ENCODE measurements around the gene TMBIM1. TPM values are rescaled to one million over a fixed set of nuclear protein-coding genes. Genes with fewer than 3 reads are reported as not detected.
A peak's percentile ranks its signal among the peaks of the same experiment; 100 is the strongest.

The TMBIM1 gene
- total RNA-seq, 2 experiments from 2014 or later = 53.5 to 57.9 TPM

DNA sequence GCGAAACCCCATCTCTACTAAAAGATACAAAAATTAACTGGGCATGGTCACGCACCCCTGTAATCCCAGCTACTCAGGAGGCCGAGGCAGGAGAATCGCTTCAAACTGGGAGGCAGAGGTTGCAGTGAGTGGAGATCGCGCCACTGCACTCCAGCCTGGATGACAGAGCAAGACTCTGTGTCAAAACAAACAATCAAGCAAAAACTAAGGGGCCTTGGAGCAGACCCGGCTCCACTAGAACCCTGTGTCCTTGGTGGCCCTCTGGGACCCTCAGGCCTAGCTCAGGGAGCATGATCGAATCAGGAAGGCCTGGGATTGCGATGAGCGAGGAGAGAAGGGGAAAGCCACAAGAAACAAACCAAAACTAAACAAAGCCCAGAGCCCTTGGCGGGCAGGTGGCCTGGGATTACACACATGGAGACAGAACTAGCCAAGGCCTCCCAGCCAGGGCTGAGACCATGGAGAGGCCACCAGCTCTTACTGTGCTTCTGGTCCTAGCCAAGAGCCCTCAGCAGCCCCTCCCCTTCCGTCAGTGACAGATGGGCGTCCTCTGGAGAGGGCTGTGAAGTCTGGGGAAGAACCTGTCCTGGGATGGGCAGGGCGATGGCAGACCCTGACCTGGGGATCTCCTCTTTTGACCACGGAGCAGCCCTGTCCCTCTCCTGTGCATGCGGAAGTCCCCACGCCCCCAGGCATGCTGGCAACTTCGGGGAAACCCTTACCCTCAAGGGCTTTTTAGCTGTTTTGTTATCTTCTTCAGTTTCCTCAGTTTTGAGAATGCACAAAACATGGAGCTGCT lies 36.9 kb upstream of the TMBIM1 start:
- TF ChIP-seq CTCF (IDR thresholded peaks at IDR 0.05) = no peak
- H3K4me3 Mint-ChIP-seq = no peak overlapping the region
- POLR2A ChIA-PET = interaction anchor here (0.7 kb wide), 1 partner anchor 12 kb away, joined by 3 read pairs; no protein-coding TSS in a partner anchor
- CTCF ChIA-PET = interaction anchor here (0.8 to 1.1 kb wide), 3 partner anchors 12 to 27 kb away, joined by 3 to 5 read pairs (median 4); partner anchors contain the start of gene CATIP
- peak overlapping the region; percentile 33 for H3K27ac Mint-ChIP-seq
- H3K27me3 Mint-ChIP-seq = no peaks in the 10 kb centered on the region
- H3K36me3 Mint-ChIP-seq (ENCODE audit: low read depth) = no peaks in the 10 kb centered on the region
- ATAC-seq (peak; percentile 27), DNase-seq (no peak)
- no peaks in the 10 kb centered on the region for H3K9me3 Mint-ChIP-seq
- intact Hi-C loops (cut with micrococcal nuclease) = no loop called here
- peaks cover 7% of the 10 kb centered on the region for H3K4me1 Mint-ChIP-seq (ENCODE audit: low read depth)

- ChIA-PET CTCF (interaction anchor here (1.1 kb wide), 1 partner anchor 28 kb away, joined by 4 read pairs; the partner anchor contains the start of gene CATIP), POLR2A (no interaction called here)
- DNase-seq (no peak), ATAC-seq (no peak)
- peaks cover 16% of the 10 kb centered on the region for H3K4me1 Mint-ChIP-seq (ENCODE audit: low read depth)
- TF ChIP-seq CTCF (IDR thresholded peaks at IDR 0.05) = no peak
- intact Hi-C loops (cut with micrococcal nuclease) = no loop called here
- H3K27ac Mint-ChIP-seq = no peak overlapping the region
- no peak overlapping the region for H3K4me3 Mint-ChIP-seq
- H3K9me3 Mint-ChIP-seq = no peaks in the 10 kb centered on the region
- H3K36me3 Mint-ChIP-seq (ENCODE audit: low read depth) = no peaks in the 10 kb centered on the region
- H3K27me3 Mint-ChIP-seq = no peaks in the 10 kb centered on the region
Measured at GRCh38 chr2:218328294-218328693, 36.0 kb upstream of the TMBIM1 start.

DNA sequence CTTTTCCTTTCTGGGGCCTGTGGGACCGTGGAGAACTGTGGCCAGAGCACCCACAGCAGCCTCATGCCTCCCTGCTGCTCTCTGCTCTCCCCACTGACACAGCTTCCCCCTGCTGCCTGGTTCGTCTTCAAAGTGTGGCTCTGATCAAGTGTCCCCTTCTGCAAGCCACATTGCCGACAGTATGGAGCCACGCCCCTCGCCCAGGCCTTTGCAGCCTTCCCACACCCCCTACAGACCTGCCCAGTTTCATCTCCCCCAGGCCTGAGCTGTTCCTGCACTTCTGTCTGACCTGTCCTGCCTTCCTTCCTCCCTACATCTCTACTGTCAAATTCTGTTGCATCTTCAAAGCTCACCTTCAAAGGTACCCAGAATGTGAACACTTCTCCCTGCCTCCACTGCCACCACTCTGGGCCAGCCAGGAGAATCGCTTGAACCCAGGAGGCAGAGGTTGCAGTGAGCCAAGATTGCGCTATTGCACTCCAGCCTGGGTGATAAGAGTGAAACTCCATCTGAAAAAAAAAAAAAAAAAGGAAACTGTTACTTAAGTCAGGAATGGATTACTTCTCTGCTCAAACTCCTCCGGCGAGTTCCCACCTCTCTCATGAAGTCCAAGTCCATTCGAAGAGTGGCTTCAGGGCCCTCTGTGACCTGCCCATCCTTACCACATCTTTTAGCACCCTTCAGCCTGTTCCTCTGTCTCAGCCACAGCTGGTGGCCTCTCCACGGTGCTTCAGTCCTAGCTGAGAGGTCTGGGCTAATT lies 35.3 kb upstream of the TMBIM1 start:
- Mint-ChIP-seq H3K36me3 (ENCODE audit: low read depth) (no peaks in the 10 kb centered on the region), H3K27ac (no peak overlapping the region), H3K27me3 (no peaks in the 10 kb centered on the region), H3K4me1 (ENCODE audit: low read depth) (peaks cover 15% of the 10 kb centered on the region), H3K4me3 (no peak overlapping the region), H3K9me3 (no peaks in the 10 kb centered on the region)
- intact Hi-C loops (cut with micrococcal nuclease) = no loop called here
- ChIA-PET POLR2A (interaction anchor here (0.9 kb wide), 1 partner anchor 10 kb away, joined by 4 read pairs; no protein-coding TSS in a partner anchor), CTCF (no interaction called here)
- DNase-seq (no peak), ATAC-seq (no peak)
- TF ChIP-seq CTCF (IDR thresholded peaks at IDR 0.05) = no peak

GRCh38 chr2:218326315-218326714 lies 34.0 kb upstream of the TMBIM1 start:
- CTCF ChIA-PET = interaction anchor here (0.5 to 1.1 kb wide), 3 partner anchors 10 to 31 kb away, joined by 3 read pairs; no protein-coding TSS in a partner anchor
- intact Hi-C loops (cut with micrococcal nuclease) = no loop called here
- ATAC-seq = no peak
- POLR2A ChIA-PET = no interaction called here
- Mint-ChIP-seq H3K4me1 (ENCODE audit: low read depth) (peaks cover 22% of the 10 kb centered on the region), H3K27ac (no peak overlapping the region), H3K4me3 (no peak overlapping the region), H3K27me3 (no peaks in the 10 kb centered on the region), H3K9me3 (no peaks in the 10 kb centered on the region), H3K36me3 (ENCODE audit: low read depth) (no peaks in the 10 kb centered on the region)
- no peak for DNase-seq
- no peak for TF ChIP-seq CTCF (IDR thresholded peaks at IDR 0.05)
